HepG2 (cell line): ENCODE measurements around the gene ZNF264. TPM values are rescaled to one million over a fixed set of nuclear protein-coding genes. Genes with fewer than 3 reads are reported as not detected.

Experiments used
- AHR ChIP-seq: IDR thresholded peaks from 2 replicates; pipeline ENCODE4 v1.6.1; 2018; ENCODE audit warnings: missing genetic modification reagents, missing compliant biosample characterization
- CAMTA2 ChIP-seq: sonication (generic); formaldehyde crosslinking; IDR thresholded peaks from 2 replicates; pipeline ENCODE4 v1.4.0; 2020; ENCODE audit warnings: mild to moderate bottlenecking, missing genetic modification reagents, borderline replicate concordance
- CBX2 ChIP-seq, 2 experiments: fragments of 200-600 bp in 1 of 2; sonication (generic); formaldehyde crosslinking in 1 of 2; IDR thresholded peaks; 2 replicates each; pipeline versions ENCODE4 v1.7.0 to v1.8.1; 2018 to 2022; ENCODE audit warnings: low read depth in 2 of 2, low read length in 1 of 2, mild to moderate bottlenecking in 1 of 2, missing genetic modification reagents in 1 of 2
- DMAP1 ChIP-seq: IDR thresholded peaks from 2 replicates; pipeline ENCODE4 v1.6.1; 2016
- KDM4B ChIP-seq: sonication (generic); formaldehyde crosslinking; IDR thresholded peaks from 2 replicates; pipeline ENCODE4 v1.4.0; 2020; ENCODE audit warnings: missing genetic modification reagents
- POLR2G ChIP-seq: fragments of 200-400 bp; formaldehyde crosslinking; IDR thresholded peaks from 2 replicates; pipeline ENCODE4 v1.6.1; 2018; ENCODE audit warnings: mild to moderate bottlenecking, low read depth, low read length, moderate library complexity
- ZFP36L1 ChIP-seq: sonication (generic); formaldehyde crosslinking; IDR thresholded peaks from 2 replicates; pipeline ENCODE4 v1.8.0; 2022; ENCODE audit warnings: mild to moderate bottlenecking, missing genetic modification reagents, moderate library complexity
- ZFYVE20 ChIP-seq: sonication (generic); formaldehyde crosslinking; IDR thresholded peaks from 2 replicates; pipeline ENCODE4 v1.8.0; 2023; ENCODE audit warnings: low read depth, mild to moderate bottlenecking, moderate library complexity, missing genetic modification reagents, borderline replicate concordance
- ZNF275 ChIP-seq: sonication (generic); formaldehyde crosslinking; IDR thresholded peaks from 2 replicates; pipeline ENCODE4 v1.8.0; 2022; ENCODE audit warnings: missing genetic modification reagents, mild to moderate bottlenecking, inconsistent platforms, borderline replicate concordance
- ZNF839 ChIP-seq: sonication (generic); formaldehyde crosslinking; IDR thresholded peaks from 2 replicates; pipeline ENCODE4 v1.4.0; 2020; ENCODE audit warnings: missing genetic modification reagents, mild to moderate bottlenecking, borderline replicate concordance
- polyA plus RNA-seq, 8 experiments: library from polyadenylated mRNA; depleted of rRNA in 3 of 8; stranded (reverse) in 7 of 8; unstranded in 1 of 8; fragments of >200 nt; fragmentation: Illumina TruSeq in 4 of 8; extraction: Trizol in 4 of 8; gene quantifications; 2 replicates each; pipeline versions ENCODE4 v1.2.1 to v1.2.3, GENCODE V29; 2011 to 2016; ENCODE audit warnings: low read depth in 4 of 8, missing spikeins in 1 of 8, mixed read lengths in 1 of 8; ENCODE audit not compliant: insufficient read depth in 1 of 8
- total RNA-seq, 5 experiments: library from RNA; depleted of rRNA; stranded (reverse); fragments of >200 nt; fragmentation: Illumina TruSeq; extraction: Trizol; gene quantifications; 2 replicates each; pipeline ENCODE4 v1.2.3, GENCODE V29; 2016; ENCODE audit warnings: low read depth in 1 of 5
- TF ChIP-seq, protein P1 (sequence below): sonication (generic); formaldehyde crosslinking; IDR thresholded peaks from 2 replicates; pipeline ENCODE4 v1.4.0; 2020; ENCODE audit warnings: missing genetic modification reagents, borderline replicate concordance
- TF ChIP-seq, protein P2 (sequence below), 2 experiments: sonication (generic) in 1 of 2; formaldehyde crosslinking in 1 of 2; IDR thresholded peaks; 2 replicates each; pipeline versions ENCODE4 v1.6.1 to v1.9.0; 2014 to 2022; ENCODE audit warnings: antibody characterized with exemption in 1 of 2, borderline replicate concordance in 1 of 2, inconsistent platforms in 1 of 2, low read depth in 1 of 2, missing genetic modification reagents in 1 of 2
- TF ChIP-seq, protein P3 (sequence below): sonication (generic); formaldehyde crosslinking; IDR thresholded peaks from 2 replicates; pipeline ENCODE4 v1.5.0; 2020; ENCODE audit warnings: mild to moderate bottlenecking, missing genetic modification reagents, borderline replicate concordance

ZNF264 gene
- total and polyA plus RNA-seq, 2 of the 13 experiments (the other 11 are each of a cell fraction or from before 2014, with no cell fraction given) = 3.5 to 17.6 TPM

DNA sequence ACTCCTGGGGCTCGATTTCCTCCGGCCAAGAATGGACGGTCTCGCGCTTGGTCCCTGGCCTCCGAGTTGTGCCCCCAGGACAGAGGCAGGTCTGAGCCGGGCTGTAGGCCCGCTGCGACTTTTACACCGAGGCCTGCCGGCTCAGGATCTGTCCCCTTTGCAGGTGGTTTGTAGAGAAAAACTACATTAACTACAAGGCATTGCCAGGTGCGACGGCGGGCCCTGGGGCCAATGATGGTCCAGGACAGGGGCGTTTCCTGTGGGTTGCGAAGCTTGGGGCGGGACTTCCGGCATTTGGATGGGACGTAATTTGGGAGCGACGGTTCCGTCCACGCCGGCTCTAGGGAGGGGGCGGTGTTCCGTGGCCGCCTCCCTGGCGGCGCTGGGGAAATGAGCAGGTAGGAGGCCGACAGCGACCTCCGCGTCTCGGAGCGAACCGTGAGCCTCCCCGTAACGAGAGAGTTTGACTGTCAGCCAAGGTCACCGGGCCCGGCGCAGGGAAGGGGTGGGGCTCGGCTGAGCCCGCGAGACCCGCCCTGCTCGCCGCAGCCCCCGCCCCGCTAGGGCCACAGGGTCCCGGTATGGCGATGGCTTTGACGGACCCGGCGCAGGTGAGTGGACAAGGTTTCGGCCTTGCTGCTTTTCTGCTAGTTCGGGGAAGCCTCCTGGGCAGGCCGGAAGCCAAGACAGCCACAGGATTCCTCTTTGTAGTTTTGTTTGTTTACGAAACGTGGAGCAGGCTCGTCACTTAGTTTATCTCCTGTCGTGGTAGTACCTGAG lies 49.2 kb downstream of the ZNF264 start, which contains the start of gene ZNF805 (continued):
- TF ChIP-seq ZNF839 (CRISPR knock-in tag) (no peak), DMAP1 (CRISPR knock-in tag) (peak; percentile 89), CAMTA2 (peak; percentile 67; the same call in 1 of the 2 replicates), CBX2 (IDR thresholded peaks at IDR 0.05; ENCODE audit: low read depth, low read length) (no peak), CBX2 (CRISPR knock-in tag; IDR thresholded peaks at IDR 0.05; ENCODE audit: low read depth) (no peak), ZNF275 (CRISPR knock-in tag) (0 out of 2 replicates have a peak, but pooled peaks have one; percentile 75), POLR2G (peak; percentile 71), ZFP36L1 (CRISPR knock-in tag) (no peak), ZFYVE20 (CRISPR knock-in tag) (no peak), AHR (CRISPR knock-in tag) (no peak), KDM4B (CRISPR knock-in tag) (peak; percentile 20; the same call in 1 of the 2 replicates)
- TF ChIP-seq, protein P1, sequence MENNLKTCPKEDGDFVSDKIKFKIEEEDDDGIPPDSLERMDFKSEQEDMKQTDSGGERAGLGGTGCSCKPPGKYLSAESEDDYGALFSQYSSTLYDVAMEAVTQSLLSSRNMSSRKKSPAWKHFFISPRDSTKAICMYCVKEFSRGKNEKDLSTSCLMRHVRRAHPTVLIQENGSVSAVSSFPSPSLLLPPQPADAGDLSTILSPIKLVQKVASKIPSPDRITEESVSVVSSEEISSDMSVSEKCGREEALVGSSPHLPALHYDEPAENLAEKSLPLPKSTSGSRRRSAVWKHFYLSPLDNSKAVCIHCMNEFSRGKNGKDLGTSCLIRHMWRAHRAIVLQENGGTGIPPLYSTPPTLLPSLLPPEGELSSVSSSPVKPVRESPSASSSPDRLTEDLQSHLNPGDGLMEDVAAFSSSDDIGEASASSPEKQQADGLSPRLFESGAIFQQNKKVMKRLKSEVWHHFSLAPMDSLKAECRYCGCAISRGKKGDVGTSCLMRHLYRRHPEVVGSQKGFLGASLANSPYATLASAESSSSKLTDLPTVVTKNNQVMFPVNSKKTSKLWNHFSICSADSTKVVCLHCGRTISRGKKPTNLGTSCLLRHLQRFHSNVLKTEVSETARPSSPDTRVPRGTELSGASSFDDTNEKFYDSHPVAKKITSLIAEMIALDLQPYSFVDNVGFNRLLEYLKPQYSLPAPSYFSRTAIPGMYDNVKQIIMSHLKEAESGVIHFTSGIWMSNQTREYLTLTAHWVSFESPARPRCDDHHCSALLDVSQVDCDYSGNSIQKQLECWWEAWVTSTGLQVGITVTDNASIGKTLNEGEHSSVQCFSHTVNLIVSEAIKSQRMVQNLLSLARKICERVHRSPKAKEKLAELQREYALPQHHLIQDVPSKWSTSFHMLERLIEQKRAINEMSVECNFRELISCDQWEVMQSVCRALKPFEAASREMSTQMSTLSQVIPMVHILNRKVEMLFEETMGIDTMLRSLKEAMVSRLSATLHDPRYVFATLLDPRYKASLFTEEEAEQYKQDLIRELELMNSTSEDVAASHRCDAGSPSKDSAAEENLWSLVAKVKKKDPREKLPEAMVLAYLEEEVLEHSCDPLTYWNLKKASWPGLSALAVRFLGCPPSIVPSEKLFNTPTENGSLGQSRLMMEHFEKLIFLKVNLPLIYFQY = peak; percentile 70; the same call in 1 of the 2 replicates
- TF ChIP-seq, protein P2, sequence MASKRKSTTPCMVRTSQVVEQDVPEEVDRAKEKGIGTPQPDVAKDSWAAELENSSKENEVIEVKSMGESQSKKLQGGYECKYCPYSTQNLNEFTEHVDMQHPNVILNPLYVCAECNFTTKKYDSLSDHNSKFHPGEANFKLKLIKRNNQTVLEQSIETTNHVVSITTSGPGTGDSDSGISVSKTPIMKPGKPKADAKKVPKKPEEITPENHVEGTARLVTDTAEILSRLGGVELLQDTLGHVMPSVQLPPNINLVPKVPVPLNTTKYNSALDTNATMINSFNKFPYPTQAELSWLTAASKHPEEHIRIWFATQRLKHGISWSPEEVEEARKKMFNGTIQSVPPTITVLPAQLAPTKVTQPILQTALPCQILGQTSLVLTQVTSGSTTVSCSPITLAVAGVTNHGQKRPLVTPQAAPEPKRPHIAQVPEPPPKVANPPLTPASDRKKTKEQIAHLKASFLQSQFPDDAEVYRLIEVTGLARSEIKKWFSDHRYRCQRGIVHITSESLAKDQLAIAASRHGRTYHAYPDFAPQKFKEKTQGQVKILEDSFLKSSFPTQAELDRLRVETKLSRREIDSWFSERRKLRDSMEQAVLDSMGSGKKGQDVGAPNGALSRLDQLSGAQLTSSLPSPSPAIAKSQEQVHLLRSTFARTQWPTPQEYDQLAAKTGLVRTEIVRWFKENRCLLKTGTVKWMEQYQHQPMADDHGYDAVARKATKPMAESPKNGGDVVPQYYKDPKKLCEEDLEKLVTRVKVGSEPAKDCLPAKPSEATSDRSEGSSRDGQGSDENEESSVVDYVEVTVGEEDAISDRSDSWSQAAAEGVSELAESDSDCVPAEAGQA (IDR thresholded peaks at IDR 0.05; ENCODE audit: low read depth) = peak; percentile 91
- TF ChIP-seq, protein P2 (CRISPR knock-in tag; IDR thresholded peaks at IDR 0.05; ENCODE audit: borderline replicate concordance) = no peak
- TF ChIP-seq, protein P3, sequence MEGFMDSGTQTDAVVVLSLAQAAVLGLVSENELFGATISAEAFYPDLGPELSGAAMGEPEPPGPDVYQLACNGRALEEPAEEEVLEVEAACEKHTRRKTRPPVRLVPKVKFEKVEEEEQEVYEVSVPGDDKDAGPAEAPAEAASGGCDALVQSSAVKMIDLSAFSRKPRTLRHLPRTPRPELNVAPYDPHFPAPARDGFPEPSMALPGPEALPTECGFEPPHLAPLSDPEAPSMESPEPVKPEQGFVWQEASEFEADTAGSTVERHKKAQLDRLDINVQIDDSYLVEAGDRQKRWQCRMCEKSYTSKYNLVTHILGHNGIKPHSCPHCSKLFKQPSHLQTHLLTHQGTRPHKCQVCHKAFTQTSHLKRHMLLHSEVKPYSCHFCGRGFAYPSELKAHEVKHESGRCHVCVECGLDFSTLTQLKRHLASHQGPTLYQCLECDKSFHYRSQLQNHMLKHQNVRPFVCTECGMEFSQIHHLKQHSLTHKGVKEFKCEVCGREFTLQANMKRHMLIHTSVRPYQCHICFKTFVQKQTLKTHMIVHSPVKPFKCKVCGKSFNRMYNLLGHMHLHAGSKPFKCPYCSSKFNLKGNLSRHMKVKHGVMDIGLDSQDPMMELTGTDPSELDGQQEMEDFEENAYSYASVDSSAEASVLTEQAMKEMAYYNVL = no peak; the same call in 1 of the 2 replicates
